Thoracic aorta (tissue), 2 donors: ENCODE measurements around the gene GNG2. TPM values are rescaled to one million over a fixed set of nuclear protein-coding genes. Genes with fewer than 3 reads are reported as not detected.

Source experiments
- ATAC-seq: fragments of 150-250 bp; one replicate; pipeline ENCODE4 v1.8.0; 2017; ENCODE audit warnings: low read depth; ENCODE audit not compliant: insufficient number of reproducible peaks, low FRiP score
- DNase-seq: peaks from one replicate; pipeline ENCODE4 v3.0.0-alpha.2; 2020; ENCODE audit warnings: low spot score
- H3K27ac ChIP-seq, 2 donors: fragments of 200-600 bp; sonication (generic); 1 replicate in 1 of 2; 2 replicates in 1 of 2; pipeline ENCODE4 v1.5.1; 2016; ENCODE audit warnings: mild to moderate bottlenecking in 2 of 2, moderate library complexity in 2 of 2
- H3K27me3 ChIP-seq: fragments of 200-600 bp; sonication (generic); replicated peaks from 2 replicates; pipeline ENCODE4 v1.6.0; 2016; ENCODE audit warnings: mild to moderate bottlenecking; ENCODE audit not compliant: insufficient read depth
- H3K36me3 ChIP-seq: fragments of 200-600 bp; sonication (generic); one replicate; pipeline ENCODE4 v1.5.1; 2016
- H3K4me1 ChIP-seq, 2 donors: fragments of 200-600 bp; sonication (generic); 1 replicate in 1 of 2; 2 replicates in 1 of 2; pipeline versions ENCODE4 v1.5.1 to v1.6.0; 2016; ENCODE audit warnings: low read depth in 2 of 2, mild to moderate bottlenecking in 1 of 2; ENCODE audit not compliant: control insufficient read depth in 1 of 2
- H3K4me3 ChIP-seq: fragments of 200-600 bp; sonication (generic); 2 replicates; pipeline ENCODE4 v1.5.1; 2016; ENCODE audit warnings: mild to moderate bottlenecking
- H3K9me3 ChIP-seq: fragments of 200-600 bp; sonication (generic); 2 replicates; pipeline ENCODE4 v1.5.1; 2016
- CTCF ChIP-seq: fragments of 200-600 bp; sonication (generic); IDR thresholded peaks from one replicate; pipeline ENCODE4 v1.5.1; 2019; ENCODE audit warnings: antibody characterized with exemption
- total RNA-seq, 2 donors: library from RNA; depleted of rRNA; stranded (reverse); fragments of >200 nt; gene quantifications; one replicate each; pipeline versions ENCODE4 v1.1.0 to v1.2.3, GENCODE V29; 2016

GNG2 gene
- total RNA-seq, 2 donors from 2014 or later, result 8.7 to 9.3 TPM

GRCh38 chr14:51917193-51917592, 56.8 kb downstream of the GNG2 start:
- H3K4me3 ChIP-seq, result no peak overlapping the region
- ATAC-seq, result no peak
- no peaks in the 10 kb centered on the region for H3K27me3 ChIP-seq
- H3K4me1 ChIP-seq, result peaks cover 0 to 9% of the 10 kb centered on the region in 2 donors
- DNase-seq, result no peak
- no peak for TF ChIP-seq CTCF
- H3K36me3 ChIP-seq, result no peaks in the 10 kb centered on the region
- no peak overlapping the region for H3K27ac ChIP-seq
- no peaks in the 10 kb centered on the region for H3K9me3 ChIP-seq

GRCh38 chr14:51921026-51921425, 60.6 kb downstream of the GNG2 start:
- Histone ChIP-seq H3K36me3 (no peaks in the 10 kb centered on the region), H3K27ac (no peak overlapping the region), H3K9me3 (no peaks in the 10 kb centered on the region), H3K4me3 (no peak overlapping the region), H3K27me3 (no peaks in the 10 kb centered on the region), H3K4me1 (peaks cover 0 to 5% of the 10 kb centered on the region in 2 donors)
- ATAC-seq (no peak), DNase-seq (no peak)
- TF ChIP-seq CTCF, result no peak

- no peaks in the 10 kb centered on the region for H3K9me3 ChIP-seq
- peaks cover 0 to 4% of the 10 kb centered on the region in 2 donors for H3K4me1 ChIP-seq
- peak overlapping the region; percentile 1 for H3K4me3 ChIP-seq
- no peaks in the 10 kb centered on the region for H3K27me3 ChIP-seq
- no peak for TF ChIP-seq CTCF
- DNase-seq (no peak), ATAC-seq (no peak)
- H3K36me3 ChIP-seq, result no peaks in the 10 kb centered on the region
- H3K27ac ChIP-seq, result no peak overlapping the region
These were observed 62.2 kb downstream of the GNG2 start for GRCh38 chr14:51922624-51923023.

DNA sequence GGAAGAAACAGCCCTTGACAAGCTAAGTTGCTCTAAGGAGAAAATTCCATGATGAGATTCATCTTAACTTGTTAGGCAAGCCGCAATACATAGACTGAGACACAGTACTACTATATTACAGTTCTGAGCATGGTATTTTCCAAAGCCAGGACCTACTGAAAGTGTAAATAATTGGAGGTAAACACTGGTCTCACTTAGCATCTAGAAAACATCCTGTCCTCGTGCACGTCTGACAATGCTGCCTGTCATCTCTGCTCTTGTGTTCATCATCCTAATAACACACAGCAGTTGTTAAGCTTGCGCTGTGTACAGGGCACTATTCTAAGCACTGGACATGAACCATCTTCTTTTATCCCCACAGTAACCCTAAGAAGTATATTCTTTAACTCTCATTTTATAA, 64.2 kb downstream of the GNG2 start:
- H3K36me3 ChIP-seq, result no peaks in the 10 kb centered on the region
- H3K9me3 ChIP-seq, result no peaks in the 10 kb centered on the region
- no peak overlapping the region for H3K27ac ChIP-seq
- H3K27me3 ChIP-seq, result no peaks in the 10 kb centered on the region
- DNase-seq (no peak), ATAC-seq (no peak)
- no peak for TF ChIP-seq CTCF
- H3K4me1 ChIP-seq, result peaks cover 0 to 4% of the 10 kb centered on the region in 2 donors
- H3K4me3 ChIP-seq, result no peak overlapping the region

DNA sequence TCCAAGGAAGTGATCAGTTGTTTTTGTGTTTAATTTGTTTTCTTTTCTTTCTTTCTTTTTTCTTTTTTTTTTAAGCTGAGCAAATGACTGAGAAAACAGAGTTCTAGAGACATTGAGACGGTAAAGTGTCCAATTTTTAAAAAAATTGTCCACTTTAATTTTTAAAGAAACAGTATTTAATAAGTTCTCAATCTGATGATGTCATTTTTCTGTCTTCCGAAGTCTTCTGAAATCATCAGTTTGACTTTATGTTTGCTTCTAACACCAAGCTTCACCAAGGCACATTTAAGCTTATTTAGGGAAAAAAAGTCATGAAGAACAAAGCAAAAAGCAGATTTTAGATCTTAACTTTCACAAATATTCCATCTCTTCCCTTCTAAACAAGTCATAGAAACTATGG, 65.6 kb downstream of the GNG2 start:
- ATAC-seq (no peak), DNase-seq (no peak)
- Histone ChIP-seq H3K27me3 (no peaks in the 10 kb centered on the region), H3K9me3 (no peaks in the 10 kb centered on the region), H3K36me3 (no peaks in the 10 kb centered on the region), H3K27ac (no peak overlapping the region), H3K4me1 (peaks cover 0 to 4% of the 10 kb centered on the region in 2 donors), H3K4me3 (no peak overlapping the region)
- no peak for TF ChIP-seq CTCF
